ENCODE results near the gene KIF19.
"Not testable (repeated sequence)": the region's sequence is repeated elsewhere in the genome, so short reads cannot be mapped to it uniquely, and the experiment has no call there.

The KIF19 gene

DNA sequence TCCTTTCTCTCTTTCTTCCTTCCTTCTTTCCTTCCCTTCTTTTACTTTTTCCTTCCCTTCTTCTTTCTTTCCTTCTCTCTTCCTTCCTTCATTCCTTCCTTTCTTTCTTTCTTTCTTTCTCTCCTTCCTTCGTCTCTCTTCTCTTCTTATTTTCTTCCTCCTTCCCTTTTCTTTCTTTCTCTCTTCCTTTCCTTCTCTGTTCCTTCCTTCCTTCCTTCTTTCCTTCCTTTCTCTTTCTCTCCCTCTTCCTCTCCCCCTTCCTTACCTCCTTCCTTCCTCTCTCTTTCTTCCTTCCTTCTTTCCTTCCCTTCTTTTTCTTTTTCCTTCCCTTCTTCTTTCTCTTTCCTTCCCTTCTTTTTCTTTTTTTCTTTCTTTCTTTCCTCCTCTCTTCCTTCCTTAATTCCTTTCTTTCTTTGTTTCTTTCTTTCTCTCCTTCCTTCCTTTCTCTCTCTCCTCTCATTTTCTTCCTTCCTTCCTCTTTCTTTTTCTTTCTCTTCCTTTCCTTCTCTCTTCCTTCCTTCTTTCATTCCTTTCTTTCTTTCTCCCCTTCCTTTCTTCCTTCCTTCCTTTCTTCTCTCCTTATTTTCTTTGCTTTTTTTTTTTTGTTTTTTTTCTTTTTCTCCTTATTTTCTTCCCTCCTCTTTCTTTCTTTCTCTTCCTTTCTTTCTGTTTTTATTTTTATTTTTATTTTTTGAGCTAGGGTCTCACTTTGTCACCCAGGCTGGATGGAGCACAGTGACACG lies 64.1 kb downstream of the KIF19 start:
- no peak for DNase-seq (ENCODE audit: low read depth, low spot score)

DNA sequence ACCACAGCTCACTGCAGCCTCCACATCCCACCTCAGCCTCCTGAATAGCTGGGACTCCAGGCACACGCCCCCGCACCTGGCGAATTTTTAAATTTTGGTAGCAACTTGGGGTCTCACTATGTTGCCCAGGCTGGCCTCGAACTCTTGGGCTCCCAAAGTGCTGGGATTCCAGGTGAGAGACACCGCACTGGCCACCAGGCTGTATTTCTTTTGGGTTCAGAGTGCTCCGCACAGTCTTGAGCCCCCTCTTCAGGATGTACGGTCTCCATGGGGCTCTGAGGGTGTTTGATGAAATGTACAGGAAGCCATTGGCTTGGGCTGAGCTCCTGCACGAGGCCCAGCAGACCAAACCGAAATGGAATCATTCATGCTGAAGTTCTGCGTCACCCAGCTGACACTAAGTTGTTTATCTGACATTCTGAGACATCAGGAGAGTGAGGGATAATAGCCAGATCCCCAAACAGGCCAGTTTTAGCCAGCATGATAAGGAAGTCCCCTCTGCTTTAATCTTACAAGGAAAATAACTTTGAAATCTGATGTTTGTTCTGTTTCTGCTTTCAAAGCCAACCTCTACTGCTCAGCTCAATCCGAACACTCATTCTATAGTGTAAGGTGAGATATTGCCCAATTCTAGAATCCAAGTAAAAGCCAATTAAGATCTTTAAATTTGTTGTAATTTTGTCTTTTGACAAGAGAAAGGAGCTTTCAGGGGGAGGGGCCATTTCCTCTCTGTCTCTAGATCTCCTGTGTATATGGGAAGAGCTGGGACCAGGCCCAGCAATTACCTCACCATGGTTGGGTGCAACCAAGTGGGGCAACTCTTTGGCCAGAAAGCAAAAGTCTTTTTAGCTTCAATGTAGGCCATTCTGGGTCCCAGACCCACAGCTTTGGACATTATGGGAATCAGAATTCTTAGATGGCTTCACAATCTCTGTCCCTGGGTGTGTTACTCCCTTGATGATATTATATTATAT lies 64.9 kb downstream of the KIF19 start:
- no peak for DNase-seq (ENCODE audit: low read depth, low spot score)

DNA sequence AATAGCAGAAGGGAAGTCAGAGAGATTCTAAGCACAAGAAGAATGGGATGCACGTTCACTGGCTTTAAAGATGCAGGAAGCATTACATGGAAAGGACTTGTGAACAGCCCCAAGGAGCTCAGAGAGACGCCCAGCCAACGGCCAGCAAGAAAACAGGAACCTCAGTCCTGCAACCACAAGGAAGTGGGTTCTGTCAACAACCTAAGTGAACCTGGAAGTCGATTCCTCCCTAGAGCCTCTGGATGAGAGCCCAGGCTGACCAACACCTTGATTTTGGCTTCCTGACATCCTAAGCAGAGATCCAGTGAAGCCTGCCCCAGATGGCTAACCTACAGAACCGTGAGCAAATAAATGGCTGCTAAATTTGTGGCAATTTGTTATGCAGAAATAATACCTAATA lies 65.7 kb downstream of the KIF19 start:
- no peak for DNase-seq (ENCODE audit: low read depth, low spot score)

DNA sequence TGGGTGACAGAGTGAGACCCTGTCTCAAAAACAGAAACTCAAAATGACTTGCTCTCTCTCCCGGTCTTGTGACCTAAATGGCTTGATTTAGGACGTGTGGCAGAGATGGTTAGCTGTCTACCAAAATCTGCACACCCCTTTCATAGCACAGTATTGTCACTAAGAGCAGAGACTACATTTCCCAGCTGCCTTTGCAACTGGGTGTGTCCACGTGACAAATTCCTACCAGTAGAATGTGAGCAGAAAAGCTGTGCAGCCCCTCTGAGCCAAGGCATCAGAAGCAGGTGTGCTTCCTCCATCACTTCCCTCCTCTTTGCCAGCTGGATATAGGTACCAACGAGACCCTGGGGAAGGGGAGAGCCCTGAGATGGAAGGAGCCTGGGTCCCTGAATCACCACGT lies 66.8 kb downstream of the KIF19 start:
- no peak for DNase-seq (ENCODE audit: low read depth, low spot score)

DNA sequence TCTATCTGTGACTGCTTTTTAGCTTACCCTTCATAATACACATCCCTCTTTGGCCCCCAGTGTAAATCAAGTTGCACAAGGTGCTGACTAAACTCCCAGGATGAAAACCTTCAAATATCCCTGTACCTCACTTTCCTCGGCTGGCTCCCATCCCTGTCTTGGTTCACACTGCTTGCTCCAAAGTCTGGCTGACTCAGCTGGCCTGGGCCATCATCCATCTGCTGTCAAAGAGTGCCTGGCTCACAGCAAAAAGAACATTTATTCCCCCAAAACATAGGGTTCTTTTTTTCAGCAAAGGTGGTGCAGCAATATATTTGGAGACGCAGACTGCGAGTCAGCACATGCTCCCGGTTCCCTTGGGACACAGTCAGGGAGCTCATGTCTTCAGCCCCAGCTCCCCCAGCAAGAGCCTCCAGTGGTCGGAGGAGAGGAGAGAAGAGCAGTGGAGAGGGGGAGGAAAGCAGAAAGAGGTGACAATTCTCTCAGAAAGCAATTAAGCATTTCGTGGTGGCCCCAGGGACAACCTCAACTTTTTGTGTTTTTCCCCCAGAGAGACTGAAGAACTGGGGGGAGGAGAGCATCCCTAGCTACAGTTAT lies 67.4 kb downstream of the KIF19 start:
- no peak for DNase-seq (ENCODE audit: low read depth, low spot score)

DNA sequence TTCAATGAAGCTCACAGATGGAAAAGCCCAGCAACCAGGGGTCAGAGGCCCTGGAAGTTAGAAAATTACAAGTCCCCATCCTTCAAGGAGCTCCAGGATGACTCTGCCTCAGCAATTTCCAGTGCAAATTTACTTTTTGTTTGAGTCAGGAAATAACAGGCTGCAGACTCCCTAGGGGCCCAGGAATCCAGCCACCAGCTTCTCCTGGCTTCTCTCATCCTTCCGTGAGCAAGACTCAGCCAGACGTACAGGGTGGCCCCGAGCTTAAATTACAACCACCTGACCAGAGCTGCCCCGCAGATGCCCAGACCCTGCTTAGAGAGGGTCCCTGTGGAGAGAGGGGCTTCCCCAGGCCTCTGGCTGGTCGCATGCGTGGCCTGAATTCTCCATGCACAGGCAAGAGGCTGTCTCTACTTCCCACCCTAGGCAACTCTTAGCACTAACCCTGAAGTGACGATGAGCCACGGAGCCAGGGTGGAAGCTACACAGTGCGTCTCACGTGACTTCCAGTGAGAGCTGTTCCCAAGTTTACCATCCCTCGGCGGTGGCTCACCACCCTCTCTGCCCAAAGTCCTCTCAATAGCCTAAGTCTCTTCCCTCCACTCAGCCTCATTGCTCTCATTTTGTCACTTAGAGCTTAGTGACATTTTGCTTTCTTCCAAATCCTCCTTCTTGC lies 68.4 kb downstream of the KIF19 start:
- DNase-seq (ENCODE audit: low read depth, low spot score), result no peak

DNA sequence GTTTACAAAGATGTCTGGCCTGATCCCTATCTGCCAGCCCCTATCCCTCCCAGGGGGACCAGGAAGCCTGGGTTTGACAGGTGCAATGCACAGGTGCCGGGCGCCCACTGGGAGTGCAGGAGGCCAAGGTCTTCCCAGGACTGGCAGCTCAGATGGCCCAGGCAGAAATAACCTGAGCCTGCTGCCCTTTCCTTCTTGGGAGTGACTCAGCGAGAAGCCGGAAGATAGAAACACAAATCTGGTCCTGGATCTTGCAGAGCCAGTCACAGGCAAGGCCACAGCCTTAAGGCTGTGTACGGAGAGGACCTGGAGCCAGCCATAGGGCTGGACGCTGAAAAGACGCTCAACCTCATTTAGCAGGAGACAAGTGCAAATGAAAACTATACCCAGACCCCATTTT lies 69.0 kb downstream of the KIF19 start:
- DNase-seq (ENCODE audit: low read depth, low spot score), result no peak

DNA sequence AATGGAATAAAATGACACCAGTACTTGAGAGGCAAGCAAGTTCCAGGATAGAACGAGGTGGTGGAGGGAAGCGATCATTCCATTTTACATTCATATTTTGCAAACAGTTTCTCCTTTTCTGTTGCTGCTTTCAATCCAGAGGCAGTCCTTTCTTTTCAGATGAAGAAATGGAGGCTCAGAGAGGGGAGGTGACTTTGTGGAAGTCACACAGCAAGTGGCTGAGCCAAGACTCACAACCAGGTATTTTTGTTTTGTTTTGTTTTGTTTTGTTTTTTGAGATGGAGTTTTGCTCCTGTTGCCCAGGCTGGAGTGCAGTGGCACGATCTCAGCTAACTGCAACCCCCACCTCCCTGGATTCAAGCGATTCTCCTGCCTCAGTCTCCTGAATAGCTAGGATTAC lies 70.5 kb downstream of the KIF19 start:
- DNase-seq (ENCODE audit: low read depth, low spot score), result no peak

DNA sequence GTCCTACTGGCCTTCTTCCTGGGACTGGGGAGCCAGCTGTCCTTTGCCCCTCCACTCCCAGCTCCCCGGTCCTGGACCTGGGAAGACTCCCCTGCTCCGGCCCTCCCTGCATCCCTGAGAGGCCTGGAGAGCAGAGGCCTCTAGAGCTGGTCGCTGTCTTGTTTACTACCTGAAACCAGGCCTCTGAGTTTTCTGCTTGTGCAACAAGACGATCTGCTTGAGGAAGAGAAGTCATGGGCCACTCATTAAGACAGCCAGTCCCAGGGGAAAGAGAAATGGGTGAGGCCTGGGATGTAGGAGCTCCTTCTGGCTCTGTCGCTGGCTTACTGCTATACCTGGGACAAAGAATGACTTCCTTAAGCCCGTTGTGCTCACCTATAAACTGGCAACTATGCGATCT lies 76.0 kb downstream of the KIF19 start:
- no peak for DNase-seq (ENCODE audit: low read depth, low spot score)

DNA sequence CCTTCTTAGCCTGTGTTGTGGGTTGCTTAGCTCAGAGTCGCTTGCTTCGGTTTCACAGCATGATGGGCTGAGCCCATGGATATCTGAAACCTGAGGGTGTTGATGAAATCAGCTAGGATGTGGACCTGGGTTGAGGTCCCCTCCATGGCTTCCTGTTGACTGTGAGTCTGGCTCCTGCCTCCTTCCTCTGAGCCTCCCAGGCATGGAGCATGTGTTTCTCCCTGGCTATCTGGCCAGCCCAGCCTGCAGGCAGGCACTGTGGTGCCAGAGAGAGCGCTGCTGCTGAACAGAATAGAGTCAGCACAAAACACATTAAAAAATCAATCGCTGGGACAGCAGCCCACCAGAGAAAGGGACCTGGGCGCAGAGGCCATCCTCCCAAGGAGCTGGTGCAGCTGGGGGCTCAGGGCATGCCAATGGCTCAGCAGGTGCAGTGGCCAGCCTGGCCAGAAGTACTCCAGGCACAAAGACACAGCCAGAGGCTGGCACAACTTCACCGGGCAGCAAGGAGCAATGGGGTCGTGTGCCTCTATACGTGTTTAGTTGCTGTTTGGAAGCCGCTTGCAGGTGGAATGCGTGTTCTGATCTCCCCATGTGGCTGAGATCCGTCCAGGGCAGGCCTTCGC lies 77.6 kb downstream of the KIF19 start:
- no peak for DNase-seq (ENCODE audit: low read depth, low spot score)

DNA sequence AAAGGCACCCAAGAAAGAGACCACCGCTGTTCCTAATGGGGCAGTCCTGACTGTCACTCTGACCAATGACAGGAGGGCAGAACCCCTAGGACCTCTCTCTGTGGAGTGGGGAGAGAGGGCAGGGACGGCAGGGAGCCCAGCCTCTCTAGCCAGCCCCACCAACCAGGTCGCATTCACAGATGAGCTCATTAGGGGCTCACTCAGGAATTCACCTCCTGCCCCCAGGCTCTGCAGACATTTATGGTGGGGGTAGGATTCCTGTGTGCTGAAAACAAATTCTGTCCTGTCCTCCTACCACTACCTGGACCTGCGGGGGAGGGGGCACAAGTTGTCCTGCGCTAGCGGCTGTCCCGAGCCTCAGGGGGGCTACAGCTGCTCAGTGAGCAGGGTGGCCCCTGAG lies 78.2 kb downstream of the KIF19 start:
- no peak for DNase-seq (ENCODE audit: low read depth, low spot score)

DNA sequence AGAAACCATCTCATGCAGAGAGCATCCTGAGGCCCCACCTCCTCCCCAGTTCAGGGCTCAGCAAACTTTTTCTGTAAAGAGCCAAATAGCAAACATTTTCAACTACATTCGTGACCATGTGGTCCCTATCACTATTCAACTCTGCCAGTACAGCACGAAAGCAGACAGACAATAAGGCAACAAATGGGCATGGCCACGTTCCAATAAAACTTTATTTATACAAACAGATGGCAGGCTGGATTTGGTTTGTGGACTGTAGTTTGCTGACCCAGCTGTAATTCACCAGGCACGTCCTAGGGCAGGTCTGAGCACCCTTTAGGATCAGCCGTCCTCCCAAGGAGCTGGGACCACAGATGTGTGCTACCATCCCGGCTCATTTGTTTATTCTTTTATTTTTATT lies 78.8 kb downstream of the KIF19 start:
- DNase-seq (ENCODE audit: low read depth, low spot score), result no peak

DNA sequence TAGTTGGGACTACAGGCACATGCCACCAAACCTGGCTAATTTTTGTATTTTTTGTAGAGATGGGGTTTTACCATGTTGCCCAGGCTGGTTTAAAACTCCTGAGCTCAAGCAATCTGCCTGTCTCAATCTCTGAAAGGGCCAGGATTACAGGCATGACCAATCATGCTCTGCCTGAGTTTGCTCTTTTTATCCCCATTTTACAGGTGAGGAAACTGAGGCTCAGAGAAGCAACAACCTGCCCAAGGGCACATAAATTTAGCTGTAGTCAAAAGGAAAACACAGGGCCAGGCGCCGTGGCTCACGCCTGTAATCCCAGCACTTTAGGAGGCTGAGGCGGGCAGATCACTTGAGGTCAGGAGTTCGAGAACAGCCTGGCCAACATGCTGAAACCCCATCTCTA lies 79.3 kb downstream of the KIF19 start:
- DNase-seq (ENCODE audit: low read depth, low spot score), result not testable (repeated sequence)

Measured in brain pericyte (primary cell).